LNCaP clone FGC (cell line): Measurements from ENCODE around the gene TSKU.
"Not testable (repeated sequence)": the region's sequence is repeated elsewhere in the genome, so short reads cannot be mapped to it uniquely, and the experiment has no call there.

Source experiments
- DNase-seq: peaks from one replicate; pipeline ENCODE4 v3.0.0-alpha.2; 2011; ENCODE audit warnings: low read depth
- H3K4me3 ChIP-seq: 2 replicates; pipeline ENCODE4 v1.5.1; 2011; ENCODE audit warnings: mild to moderate bottlenecking, low read depth, low read length, control low read depth
- TF ChIP-seq, protein P1 (sequence below): IDR thresholded peaks from 2 replicates; pipeline ENCODE4 v1.5.1; 2012; ENCODE audit warnings: mild to moderate bottlenecking; ENCODE audit not compliant: control insufficient read depth, insufficient read depth; ENCODE audit errors: extremely low read depth

TSKU gene

GRCh38 chr11:76783294-76783895 is at the start of gene TSKU:
TSS of gene TSKU (plus strand) at chr11:76783356. CDS start at chr11:76795617, 12,261 bp downstream.
- peak within 1 kb of the TSS; percentile 75 for H3K4me3 ChIP-seq
- TF ChIP-seq, protein P1, sequence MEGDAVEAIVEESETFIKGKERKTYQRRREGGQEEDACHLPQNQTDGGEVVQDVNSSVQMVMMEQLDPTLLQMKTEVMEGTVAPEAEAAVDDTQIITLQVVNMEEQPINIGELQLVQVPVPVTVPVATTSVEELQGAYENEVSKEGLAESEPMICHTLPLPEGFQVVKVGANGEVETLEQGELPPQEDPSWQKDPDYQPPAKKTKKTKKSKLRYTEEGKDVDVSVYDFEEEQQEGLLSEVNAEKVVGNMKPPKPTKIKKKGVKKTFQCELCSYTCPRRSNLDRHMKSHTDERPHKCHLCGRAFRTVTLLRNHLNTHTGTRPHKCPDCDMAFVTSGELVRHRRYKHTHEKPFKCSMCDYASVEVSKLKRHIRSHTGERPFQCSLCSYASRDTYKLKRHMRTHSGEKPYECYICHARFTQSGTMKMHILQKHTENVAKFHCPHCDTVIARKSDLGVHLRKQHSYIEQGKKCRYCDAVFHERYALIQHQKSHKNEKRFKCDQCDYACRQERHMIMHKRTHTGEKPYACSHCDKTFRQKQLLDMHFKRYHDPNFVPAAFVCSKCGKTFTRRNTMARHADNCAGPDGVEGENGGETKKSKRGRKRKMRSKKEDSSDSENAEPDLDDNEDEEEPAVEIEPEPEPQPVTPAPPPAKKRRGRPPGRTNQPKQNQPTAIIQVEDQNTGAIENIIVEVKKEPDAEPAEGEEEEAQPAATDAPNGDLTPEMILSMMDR: no peak
- no peak for DNase-seq

- TF ChIP-seq, protein P1: peak; percentile 71
- DNase-seq: peak; percentile 71
- not testable (repeated sequence) for H3K4me3 ChIP-seq
Observed at GRCh38 chr11:76733906-76734305, 49.2 kb upstream of the TSKU start.

DNA sequence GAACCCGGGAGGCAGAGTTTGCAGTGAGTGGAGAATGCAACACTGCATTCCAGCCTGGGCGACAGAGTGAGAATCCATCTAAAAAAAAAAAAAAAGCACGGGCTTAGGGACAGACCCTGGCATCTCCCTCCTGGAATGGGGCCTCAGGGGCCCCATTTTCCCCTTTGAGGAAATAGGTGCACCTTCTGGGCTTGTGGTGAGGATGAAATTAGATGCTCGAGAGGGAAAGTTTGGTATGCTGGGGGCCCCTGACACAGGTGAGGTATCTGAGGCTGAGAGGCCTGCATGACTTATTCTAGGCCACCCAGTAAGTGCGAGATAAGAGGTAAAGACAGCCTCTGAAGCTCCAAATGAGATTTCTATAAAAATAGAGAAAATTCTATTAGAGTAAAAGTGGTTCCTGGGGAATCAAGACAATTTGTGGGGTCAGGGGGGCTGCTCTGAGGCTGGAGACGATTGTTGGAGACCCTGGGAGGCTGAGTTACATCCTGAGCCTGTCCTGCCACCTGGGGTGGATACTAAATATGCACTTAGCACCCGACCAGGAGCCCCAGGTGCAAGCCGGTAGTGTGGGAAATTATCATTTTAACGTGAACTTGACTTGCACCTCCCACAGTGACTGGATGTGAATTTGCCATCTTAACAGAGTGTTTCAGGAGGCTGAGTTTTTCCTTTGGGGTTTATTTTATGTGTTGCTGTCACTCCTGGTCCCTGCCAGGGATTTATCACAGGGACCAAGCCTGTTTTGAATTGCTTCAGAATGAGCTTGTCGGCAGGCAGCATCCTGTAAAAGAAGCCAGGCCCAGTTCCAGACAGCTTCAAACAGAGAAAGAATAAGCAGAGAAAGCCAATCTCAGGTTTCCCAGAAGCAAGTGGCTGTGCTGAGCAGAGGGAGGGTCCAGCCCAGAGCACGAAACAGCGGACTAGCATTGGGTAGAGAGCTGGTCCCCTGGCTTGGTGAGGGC is 48.4 kb upstream of the TSKU start:
- TF ChIP-seq, protein P1: no peak
- no peak for DNase-seq

GRCh38 chr11:76735841-76736240 is 47.3 kb upstream of the TSKU start:
- H3K4me3 ChIP-seq: no peak overlapping the region
- DNase-seq: no peak
- TF ChIP-seq, protein P1: no peak

More for the DNA sequence above, 48.4 kb upstream of the TSKU start:
- H3K4me3 ChIP-seq: no peak overlapping the region

DNA sequence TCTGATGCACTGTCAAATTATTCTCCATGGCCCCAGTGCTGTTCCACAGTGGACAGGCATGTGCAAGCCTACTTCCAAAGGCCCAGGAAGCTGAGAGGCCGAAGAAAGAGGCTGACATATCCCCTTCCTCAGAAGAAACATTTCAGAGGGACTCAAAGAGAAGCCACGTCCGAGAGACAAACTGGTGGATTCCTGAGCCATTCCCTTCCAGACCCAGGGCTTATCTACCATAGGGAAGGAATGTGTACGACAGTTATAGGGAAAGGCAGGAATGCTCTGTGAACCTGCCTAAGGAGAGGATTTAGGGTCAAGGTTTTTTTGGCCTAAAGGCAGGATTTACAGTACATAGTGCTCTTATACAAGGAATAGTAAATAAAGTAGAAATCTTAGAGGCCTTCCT is 46.9 kb upstream of the TSKU start:
- no peak for DNase-seq
- H3K4me3 ChIP-seq: no peak overlapping the region
- TF ChIP-seq, protein P1: no peak

GRCh38 chr11:76736773-76737495 is 46.2 kb upstream of the TSKU start:
- TF ChIP-seq, protein P1: no peak
- no peak for DNase-seq
- H3K4me3 ChIP-seq: no peak overlapping the region
